GM19351 (cell line): ENCODE measurements around the gene ESPNL.

Source experiments
- ATAC-seq: cut with Tn5 transposase; IDR thresholded peaks from one replicate; pipeline ENCODE4 v1.9.1; 2021; ENCODE audit warnings: mild to moderate bottlenecking, moderate library complexity; ENCODE audit not compliant: unreplicated experiment

ESPNL gene

GRCh38 chr2:238097988-238098871 lies 1.9 kb upstream of the ESPNL start:
- peak; percentile 74 for ATAC-seq

- peak; percentile 19 for ATAC-seq
Observed at GRCh38 chr2:238098901-238099713, 1.0 kb upstream of the ESPNL start.

GRCh38 chr2:238099714-238100048 lies 459 bp upstream of the ESPNL start:
- no peak for ATAC-seq

GRCh38 chr2:238100821-238101771 lies 956 bp downstream of the ESPNL start:
- ATAC-seq: no peak

DNA sequence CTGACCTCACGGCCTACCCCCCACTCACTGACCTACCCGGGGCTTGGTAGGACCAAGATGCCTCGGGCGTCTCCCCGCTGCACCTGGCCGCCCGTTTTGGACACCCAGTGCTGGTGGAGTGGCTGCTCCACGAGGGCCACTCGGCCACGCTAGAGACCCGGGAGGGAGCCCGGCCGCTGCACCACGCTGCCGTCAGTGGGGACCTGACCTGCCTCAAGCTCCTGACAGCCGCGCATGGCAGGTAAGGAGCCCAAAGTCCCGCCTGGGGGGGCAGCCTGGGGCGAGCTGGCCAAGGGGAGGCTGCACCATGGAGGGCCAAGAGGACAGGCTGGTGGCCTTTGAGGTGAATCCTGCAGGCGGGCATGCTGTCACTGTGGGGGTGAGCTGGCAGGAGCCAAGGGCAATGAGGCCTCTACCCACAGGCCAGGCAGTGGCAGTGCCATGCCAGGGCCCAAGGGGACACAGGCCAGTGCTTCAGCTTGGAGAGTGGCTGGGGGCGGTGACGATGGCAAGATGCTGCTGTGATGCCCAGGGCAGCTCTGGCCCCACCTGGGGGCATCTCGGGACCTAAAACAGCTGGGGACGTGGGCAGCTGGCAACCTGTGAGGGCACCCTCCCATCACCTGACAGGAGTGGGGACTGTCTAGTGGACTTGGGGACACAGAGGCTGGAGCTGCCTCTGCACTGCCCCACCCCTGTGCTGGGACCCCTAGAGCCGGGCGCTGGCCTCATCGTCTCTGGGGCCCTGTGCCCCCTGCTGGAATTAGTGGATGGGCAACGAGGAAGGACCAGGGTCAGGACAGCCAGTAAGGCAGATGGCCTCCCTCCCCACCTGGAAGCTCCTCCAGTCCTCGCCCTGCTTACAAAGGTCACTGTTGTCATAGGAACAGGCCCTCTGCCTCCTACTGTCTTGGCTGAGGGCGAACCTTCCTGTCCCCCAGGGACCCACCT lies 2.0 kb downstream of the ESPNL start:
- ATAC-seq: no peak

- no peak for ATAC-seq
Observed at GRCh38 chr2:238102865-238103264, 2.7 kb downstream of the ESPNL start.

- no peak for ATAC-seq
Observed at GRCh38 chr2:238103465-238104225, 3.5 kb downstream of the ESPNL start.

DNA sequence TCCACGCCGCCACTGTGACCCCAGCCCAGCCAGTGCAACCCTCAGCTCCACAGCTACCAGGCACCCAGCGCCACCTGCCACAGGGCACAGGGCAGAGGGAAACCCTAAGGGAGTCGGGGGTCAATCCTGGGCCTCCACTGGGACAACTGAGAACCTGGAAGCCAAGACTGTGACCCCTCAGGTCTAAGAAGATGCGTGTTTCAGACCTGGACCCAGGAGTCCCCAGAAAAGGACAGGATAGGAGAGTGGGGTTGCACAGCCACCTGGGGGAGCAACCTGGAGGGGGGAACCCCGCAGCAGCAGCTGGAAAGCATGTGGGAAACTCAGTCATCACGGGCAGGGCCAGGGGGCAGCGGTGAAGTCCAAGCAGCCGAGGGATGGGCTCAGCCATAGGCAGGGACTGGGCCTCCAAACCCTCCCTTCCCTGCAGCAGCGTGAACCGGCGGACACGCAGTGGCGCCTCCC lies 4.1 kb downstream of the ESPNL start:
- ATAC-seq: no peak

DNA sequence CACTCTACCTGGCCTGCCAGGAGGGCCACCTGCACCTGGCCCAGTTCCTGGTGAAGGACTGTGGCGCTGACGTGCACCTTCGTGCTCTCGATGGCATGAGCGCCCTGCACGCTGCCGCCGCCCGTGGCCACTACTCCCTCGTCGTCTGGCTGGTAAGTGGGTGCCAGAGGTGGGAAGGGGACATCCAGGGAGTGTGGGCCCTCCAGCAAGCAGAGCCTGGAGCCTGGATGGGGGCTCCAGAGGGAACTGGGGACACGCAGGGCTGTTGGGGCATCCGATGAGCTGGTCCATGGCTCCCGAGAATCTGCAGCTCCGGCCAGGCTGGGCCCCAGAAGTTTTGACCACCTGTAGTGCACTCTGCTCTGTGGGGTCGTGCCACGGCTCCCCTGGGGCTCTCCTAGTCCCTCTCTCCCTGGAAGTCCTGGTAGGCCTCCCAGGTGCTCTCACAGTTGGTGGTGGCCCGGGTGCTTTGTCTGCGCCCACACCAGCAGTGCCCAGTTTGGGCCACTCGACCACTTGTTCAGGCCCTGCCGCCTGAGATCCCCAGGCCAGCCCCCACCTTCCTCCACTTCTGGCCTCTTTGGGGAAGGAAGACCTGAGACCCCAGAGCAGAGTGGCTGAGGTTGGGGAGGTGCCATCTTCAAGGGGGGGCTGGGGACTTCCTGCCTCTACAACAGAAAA lies 4.7 kb downstream of the ESPNL start:
- no peak for ATAC-seq

DNA sequence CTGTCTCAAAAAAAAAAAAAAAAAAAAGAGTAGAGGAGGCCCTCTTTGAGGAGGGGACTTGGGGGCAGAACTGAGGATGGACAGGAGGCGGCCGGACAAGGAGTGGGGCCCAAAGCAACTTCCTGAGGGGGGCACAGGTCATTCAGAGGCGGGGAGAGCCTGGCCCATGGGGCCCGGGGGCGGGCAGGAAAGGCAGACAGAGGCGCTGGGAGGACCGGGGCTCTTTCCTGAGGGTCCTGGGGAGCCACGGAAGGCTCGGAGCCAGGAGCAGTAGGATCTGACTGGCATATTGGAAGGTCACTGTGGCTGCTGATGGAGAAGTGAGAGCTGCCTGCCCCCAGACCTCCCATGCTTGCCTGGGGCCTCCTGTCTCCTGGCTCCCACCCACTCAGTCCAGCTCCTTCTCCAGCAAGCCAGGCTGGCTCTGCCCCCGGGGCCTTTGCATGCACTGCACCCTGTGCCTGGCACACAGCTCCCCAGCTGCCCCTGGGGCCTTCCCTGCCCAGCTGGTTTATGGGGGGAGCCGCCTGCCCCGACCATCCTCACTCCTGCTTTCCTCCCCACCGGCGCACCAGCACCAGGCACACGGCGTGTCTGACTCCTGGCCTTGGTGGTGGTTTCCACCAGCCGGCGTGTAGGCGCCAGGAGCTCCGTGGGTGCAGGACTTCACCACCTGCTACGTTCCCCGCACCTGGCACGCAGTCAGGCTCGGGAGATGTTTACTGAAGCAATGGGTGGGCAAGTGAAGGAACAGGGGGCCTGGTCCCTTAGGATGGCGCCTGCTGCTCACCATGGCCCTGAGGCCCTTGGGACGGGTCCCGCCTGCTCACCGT lies 5.6 kb downstream of the ESPNL start:
- ATAC-seq: no peak

DNA sequence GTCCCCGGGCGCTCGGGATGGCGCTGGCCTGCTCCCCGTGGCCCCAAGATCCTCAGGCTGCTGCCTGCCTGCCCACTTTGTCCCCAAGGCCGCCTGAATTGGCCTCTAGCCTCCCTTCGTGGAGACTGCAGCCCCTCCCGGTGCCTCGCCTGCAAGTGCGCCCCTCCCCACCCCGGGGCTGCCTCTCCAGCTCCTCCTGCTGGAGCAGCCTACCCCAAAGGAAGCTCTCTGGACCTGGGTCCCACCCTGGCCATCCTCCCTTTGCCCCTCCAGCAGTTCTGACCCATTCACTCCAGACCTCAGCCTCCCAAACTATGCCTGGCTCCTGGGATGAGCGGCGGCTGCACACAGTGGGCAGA lies 6.2 kb downstream of the ESPNL start:
- no peak for ATAC-seq

GRCh38 chr2:238106698-238107524 lies 6.8 kb downstream of the ESPNL start:
- ATAC-seq: peak; percentile 24

DNA sequence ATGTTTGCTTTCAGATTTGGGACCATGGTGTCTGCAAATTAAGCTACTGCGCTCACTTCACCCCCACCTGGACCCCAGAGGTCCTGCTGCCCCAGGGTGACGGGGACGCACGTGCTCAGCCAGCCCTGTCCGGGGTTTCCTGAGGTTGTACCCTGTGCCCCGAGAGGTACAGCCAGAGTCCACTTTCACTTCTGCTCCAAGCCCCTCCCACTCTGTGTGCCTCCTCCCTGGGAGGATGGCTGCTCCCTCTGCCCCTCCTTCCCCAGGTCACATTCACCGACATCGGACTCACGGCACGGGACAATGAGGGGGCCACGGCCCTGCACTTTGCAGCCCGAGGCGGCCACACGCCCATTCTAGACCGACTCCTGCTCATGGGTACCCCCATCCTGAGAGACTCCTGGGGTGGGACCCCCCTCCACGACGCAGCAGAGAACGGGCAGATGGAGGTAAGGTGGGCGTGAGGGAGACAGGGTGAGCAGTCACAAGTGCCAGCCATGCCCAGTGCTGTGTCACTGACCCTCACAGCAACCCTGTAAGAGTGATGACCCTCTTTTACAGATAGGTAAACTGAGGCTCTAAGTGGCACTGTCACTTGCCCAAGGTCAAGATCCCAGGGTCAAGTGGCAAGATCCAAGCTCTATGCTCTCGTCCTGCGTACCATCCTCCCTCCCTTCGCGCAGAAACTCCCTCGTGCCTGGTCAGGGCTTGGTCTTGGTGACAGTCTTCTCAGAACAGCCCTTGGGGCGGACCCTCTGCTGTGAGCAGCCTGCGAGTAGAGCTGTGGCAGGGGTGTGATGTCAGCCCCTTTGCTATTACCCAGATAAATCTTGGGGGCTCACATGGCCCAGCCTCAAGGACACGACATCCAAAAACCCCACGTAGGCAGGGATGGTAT lies 7.6 kb downstream of the ESPNL start:
- peak; percentile 83 for ATAC-seq

DNA sequence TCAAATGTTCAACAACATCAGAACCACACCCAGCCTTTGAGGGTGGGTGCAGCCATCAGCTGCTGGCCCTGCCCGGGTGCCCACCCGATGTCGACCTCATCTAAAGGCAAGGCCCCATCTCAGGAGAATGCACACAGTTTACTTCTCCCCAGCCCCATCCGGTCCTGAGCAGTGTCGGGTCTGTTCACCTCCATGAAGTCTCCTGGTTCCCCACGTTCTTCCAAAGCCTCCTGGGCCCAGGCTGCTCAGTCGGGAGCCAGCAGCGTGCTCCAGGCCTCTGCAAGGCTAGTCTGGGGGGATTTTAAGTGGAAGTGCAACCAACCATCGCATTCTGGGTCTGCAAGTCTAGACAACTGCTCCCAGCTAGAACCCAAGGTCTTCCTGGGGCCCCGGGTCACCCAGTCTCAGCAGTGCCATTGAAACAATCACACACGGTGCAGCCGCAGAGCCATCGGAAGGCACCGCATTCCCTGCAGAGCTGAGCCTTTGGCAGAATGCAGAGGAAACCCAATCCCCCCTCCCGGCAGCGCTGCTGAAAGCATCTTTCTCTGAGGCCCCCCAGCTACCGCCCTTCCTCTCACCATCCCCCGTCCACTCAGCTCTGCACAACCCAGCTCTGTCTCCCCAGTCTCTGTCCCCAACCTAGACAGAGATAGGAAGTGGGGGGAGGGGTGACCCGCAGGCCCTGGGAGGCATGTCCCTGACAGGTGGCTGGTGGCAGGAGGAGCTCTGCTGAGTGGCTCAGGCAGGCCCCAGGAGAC lies 8.5 kb downstream of the ESPNL start:
- ATAC-seq: peak; percentile 46

DNA sequence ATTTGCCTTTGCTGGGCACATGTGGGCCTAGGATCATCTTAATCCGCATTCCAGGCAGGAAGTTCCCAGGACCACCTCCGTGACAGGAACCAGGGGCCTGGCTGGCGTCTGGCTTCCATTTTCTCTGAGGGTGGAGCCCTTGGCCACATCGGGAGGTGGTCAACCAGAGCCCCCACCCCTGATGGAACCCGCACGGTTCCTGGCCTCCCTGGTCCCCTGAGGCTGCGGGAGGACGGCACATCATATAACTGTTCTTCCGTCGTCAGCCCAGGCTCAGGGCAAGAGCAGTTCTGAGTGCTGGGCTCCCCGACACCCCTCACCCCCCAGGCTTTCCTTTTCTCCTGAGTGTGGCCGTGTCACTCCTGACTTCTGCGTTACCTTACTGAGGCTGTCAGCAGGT lies 13.5 kb downstream of the ESPNL start:
- ATAC-seq: no peak
